GM18517 (cell line): ENCODE data around the gene SRP19.
"Not testable (repeated sequence)": the region's sequence is repeated elsewhere in the genome, so short reads cannot be mapped to it uniquely, and the experiment has no call there.

Experiments
- ATAC-seq: cut with Tn5 transposase; IDR thresholded peaks from one replicate; pipeline ENCODE4 v1.9.1; 2021; ENCODE audit warnings: mild to moderate bottlenecking, moderate library complexity; ENCODE audit not compliant: unreplicated experiment

SRP19 gene

DNA sequence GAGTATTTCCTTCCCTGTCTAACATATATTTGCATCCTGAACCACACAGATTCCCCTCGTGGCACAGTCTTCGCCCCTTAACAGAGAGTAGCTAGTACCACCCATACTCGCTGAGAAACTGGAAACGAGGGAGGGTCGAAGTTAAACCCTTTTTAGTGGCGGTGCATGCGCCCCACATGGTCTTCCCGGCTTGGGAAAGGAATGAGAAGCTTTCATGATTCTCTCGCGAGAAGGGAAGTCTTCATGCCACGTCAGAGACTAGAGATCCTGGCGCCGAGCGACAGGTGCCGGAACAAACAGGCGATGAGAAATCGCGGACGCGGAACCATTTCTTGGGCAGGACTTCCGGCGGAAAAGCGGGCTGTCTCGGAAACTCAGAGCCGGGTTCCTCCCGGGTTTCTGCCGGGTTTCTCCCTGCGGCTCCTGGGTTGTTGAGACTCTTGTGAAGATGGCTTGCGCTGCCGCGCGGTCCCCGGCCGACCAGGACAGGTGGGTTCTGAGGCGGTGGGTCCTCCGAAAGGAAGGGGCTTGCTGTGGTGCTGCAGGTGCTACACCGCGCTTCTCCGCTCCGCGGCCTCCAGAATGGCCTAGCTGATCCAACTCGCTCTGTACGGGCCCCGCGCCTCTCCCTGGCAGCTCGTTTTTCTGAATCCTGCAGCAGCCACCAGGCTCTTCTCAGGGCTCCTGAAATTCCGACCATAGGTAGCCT is at the start of gene SRP19:
Gene SRP19 (plus strand): TSS at position 359 of the 709 bp plus-strand sequence. CDS start 90 bp downstream, at position 449.
- peak; percentile 98 for ATAC-seq

DNA sequence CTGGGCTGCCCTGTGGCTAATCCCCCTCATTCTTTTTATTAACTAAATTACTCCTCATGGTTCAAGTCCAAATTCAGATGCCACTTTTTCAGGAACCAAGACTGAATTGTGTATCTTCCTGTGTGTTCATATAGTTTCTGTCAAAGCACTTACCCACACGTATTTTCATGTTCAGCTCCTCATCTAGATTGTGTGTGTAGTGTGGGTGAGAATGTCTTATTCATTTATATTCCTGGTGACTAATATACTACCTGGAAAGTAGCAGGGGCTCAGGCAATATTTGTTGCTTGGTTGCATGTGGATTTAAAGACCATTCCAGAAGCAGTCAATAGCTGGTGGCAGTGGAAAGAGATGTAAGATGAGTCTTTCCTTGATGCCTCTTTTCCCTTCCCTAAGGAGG is 48.5 kb upstream of the SRP19 start:
- ATAC-seq: no peak

DNA sequence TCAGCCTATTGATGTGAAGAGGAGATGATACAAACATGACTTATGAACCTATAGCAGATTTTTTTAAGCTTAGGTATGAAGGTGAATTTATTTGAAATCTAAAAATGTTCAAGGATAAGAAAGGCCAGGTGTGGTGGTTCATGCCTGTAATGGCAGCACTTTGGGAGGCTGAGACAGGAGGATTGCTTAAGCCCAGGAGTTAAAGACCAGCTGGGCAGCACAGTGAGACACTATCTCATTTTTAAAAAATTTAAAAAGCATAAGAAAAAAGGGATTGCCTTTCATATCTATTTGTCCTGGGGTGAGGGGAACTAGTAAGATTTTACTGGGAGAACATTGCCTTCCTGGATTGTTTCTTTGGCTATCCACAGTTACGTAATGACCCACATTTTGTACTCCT is 40.8 kb upstream of the SRP19 start:
- no peak for ATAC-seq

- ATAC-seq: no peak
Measured at GRCh38 chr5:112822456-112822855, 38.6 kb upstream of the SRP19 start.

- no peak for ATAC-seq
Measured at GRCh38 chr5:112823181-112823580, 37.9 kb upstream of the SRP19 start.

- ATAC-seq: no peak
Measured at GRCh38 chr5:112823656-112824055, 37.4 kb upstream of the SRP19 start.

- ATAC-seq: no peak
Measured at GRCh38 chr5:112824197-112824596, 36.9 kb upstream of the SRP19 start.

DNA sequence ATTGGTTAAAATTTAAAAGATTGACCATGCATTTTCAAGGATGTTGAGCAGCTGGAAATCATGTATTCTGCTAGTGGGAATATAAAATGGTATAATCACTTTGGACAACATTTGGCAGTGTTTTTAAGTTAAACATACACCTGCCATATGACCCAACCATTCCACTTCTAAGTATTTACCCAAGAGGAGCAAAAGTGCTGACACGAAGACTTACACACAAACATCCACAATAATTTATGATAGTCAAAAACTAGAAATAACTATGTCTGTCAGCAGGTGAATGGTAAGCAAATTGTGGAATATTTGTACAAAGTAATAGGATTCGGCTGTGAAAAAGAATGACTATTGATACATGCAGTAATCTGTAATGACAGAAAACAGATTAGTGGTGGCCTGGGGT is 30.7 kb upstream of the SRP19 start:
- no peak for ATAC-seq

DNA sequence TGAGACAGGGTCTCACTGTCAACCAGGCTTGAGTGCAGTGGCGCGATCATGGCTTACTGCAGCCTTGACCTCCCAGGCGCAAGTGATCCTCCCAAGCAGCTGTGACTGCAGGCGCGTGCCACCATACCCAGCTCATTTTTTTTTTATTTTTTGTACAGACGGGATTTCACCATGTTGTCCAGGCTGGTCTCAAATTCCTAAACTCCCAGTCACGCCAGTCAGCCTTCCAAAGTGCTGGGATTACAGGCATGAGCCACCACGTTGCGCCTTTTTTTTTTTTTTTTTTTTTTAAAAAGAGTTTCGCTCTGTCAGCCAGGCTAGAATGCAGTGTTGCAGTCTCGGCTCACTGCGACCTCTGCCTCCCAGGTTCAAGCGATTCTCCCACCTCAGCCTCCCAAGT is 27.1 kb upstream of the SRP19 start:
- no peak for ATAC-seq

DNA sequence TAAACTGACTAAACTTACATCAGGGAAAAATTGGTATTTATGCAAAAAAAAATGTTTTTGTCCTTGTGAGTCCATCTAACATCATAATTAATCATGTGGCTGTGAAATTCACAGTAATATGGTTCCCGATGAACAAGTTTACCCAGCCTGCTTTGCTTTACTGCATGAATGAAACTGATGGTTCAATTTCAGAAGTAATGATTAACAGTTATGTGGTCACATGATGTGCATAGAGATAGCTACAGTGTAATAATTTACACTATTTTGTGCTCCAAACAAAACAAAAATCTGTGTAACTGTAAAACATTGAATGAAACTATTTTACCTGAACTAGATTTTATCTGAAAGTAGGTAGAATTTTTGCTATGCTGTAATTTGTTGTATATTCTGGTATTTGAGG is 16.6 kb upstream of the SRP19 start:
- no peak for ATAC-seq

DNA sequence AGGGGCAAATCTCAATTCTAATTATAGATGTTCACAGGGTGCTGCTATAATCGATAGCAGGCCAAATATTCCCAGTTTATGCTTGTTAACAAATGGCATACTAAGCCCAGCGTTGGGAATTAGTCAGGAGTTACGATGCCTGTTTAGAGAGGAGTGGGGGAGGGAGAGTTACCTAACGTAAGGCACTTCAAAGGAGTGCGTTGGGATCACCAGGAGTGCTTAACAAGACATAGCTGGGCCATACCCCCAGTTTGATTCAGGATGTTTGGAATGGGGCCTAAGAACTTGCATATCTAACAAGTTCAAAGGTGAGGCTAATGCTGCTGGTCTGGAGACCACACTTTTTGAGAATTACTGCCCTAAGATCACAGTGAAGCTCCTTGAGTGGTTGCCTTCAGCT is 14.5 kb upstream of the SRP19 start:
- no peak for ATAC-seq

DNA sequence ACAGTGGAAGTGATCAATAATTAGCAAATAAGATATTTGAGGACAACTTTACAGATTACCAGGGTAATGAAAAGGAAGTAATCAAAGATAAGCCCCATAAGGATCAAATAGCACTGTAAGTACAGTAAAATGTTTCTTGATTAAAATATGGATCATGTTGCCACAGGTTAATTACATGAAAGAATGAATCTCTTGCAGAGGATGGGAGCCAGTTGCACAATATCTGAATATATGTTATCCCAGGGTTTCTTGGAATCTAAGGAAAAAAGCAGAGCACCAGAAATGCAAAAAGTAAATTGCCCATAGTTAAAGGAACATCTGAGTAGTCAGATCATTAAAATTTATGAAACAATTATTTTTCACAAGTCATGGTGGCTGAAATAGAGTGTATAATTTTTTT is 13.8 kb upstream of the SRP19 start:
- ATAC-seq: no peak

GRCh38 chr5:112848116-112848811 is 12.8 kb upstream of the SRP19 start:
- peak; percentile 100 for ATAC-seq

DNA sequence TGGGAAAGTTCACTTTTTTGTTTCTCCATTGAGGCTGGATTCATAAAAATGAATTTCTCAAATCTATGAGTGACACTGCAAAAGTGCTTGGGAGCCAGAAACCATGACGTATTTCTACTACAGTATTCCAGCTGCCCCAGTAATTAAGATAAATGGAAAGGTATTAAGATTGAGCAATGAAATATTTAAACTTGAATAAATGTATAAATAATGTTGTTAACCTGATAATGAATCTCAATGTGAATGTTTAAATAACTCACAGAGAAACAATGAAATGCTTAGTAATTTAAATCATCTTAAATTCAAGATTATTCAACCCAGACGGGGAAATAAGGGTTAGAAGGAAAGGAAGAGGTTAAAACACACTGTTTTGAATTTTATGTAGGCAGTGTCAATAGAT is 11.2 kb upstream of the SRP19 start:
- no peak for ATAC-seq

GRCh38 chr5:112854651-112855050 is 6.4 kb upstream of the SRP19 start:
- no peak for ATAC-seq

DNA sequence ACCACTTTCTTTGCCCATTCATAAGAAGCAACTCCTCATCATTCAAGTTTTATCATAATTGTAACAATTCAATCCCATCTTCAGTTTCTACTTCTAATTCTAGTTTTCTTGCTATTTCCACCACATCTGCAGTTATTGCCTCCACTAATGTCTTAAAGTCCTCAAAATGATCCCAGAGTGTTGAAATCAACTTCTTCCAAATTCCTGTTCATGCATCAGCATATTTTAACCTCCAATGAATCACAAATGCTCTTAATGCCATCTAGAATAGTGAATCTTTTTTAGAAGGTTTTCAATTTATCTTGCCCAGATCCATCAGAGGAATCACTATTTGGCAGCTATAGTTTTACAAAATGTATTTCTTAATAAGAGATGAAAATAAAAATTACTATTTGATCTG is 3.2 kb upstream of the SRP19 start:
- no peak for ATAC-seq

DNA sequence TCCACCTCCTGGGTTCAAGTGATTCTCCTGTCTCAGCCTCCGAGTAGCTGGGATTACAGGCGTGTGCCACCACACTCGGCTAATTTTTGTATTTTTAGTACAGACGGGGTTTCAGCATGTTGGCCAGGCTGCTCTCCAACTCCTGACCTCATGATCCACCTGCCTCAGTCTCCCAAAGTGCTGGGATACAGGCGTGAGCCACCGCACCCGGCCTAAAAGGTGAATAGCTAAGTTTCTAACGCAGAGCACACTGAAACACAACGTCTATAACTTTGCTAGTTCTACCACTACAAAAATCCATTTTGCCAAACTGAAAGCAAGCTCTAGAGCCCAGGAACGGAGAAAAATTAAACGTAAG is 537 bp upstream of the SRP19 start:
- not testable (repeated sequence) for ATAC-seq

- ATAC-seq: no peak
Measured at GRCh38 chr5:112861638-112861985, 525 bp downstream of the SRP19 start.

DNA sequence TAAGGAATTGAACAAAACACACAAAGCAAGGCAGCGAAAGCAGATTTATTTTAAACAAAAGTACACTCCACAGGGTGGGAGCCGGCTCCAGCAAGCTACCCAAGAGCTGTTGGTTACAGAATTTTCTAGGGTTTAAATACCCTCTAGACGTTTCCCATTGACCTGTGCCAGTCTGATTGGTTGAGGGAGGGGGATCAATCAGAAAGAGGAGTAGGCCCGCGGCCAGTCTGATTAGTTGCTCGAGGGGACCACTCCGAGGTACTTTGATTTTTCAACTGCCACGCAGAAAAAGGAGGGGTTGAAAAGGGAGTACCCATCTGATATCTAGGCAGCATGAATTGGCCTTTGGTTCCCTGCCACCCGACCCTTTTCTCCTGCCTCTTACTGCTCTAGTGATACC is 998 bp downstream of the SRP19 start:
- no peak for ATAC-seq

DNA sequence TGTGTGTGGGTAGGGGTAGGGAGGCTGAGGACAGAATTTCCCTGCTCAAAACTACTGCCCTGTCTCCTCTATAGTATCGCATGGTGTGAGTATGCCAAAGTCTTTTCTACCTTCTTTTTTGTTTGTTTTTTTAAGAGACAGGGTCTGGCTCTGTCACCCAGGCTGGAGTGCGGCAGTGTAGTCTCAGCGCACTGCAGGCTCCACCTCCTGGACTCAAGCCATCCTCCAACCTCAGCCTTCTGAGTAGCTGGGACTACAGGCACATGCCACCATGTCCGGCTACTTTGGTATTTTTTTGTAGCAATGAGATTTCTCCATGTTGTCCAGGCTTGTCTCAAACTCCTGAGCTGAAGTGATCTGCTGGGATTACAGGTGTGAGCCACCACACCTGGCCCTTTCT is 2.5 kb downstream of the SRP19 start:
- no peak for ATAC-seq

GRCh38 chr5:112865128-112865527 is 4.0 kb downstream of the SRP19 start:
- ATAC-seq: no peak

GRCh38 chr5:112866739-112867138 is 5.7 kb downstream of the SRP19 start:
- ATAC-seq: no peak

DNA sequence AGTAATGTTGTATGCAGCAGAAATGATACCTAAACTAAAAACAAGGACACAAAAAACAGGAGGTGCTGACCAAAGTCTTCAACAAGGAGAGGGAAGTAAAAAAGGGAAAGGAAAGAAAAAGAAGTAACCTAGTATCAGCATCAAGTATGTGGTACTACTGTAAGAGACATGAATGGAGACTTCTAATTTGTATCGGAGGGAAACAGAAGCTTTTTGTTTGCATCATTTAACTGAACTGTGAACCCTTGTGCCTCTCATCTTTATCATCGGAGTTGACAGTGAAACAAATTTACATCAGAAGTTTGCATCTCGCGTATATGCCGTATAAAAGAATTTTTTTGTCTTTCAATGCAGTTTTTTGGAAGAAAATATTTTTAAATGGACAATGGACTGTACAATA is 6.3 kb downstream of the SRP19 start:
- ATAC-seq: no peak
